Retinal pigment epithelial cell (primary cell): ENCODE results near the gene ROBO1.

Experiments used
- DNase-seq: peaks from one replicate; pipeline ENCODE4 v3.0.0-alpha.2; 2010; ENCODE audit warnings: low read depth
- H3K4me3 ChIP-seq: 2 replicates; pipeline ENCODE4 v1.5.1; 2011; ENCODE audit warnings: mild to moderate bottlenecking, low read length, control low read depth, moderate library complexity
- CTCF ChIP-seq: conservative IDR thresholded peaks from 2 replicates; pipeline ENCODE4 v1.5.1; 2011; ENCODE audit warnings: low read depth, low read length, control low read depth, inconsistent platforms

ROBO1 gene

GRCh38 chr3:79453600-79453999, 314.2 kb downstream of the ROBO1 start:
- DNase-seq: no peak
- TF ChIP-seq CTCF: no peak
- H3K4me3 ChIP-seq: no peak overlapping the region

DNA sequence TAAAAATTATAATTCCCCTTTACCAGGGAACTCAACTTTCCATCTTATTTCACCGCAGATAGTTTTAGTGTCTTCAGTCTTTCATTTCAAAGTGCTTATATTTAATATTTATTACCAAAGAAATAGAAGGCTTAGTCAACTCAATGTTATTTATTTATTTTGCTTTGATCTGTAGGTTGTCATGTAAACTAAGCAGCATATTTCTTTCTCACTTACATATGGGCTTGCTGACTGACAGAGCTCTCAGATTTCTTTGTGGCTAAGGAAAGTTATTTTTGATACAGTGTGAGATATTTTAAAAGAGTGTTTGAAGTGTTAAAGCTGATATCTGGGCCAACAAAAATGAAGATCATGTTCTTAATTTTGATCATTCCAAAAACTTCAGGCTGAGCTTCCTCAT, 331.4 kb downstream of the ROBO1 start:
- DNase-seq: no peak
- no peak overlapping the region for H3K4me3 ChIP-seq
- TF ChIP-seq CTCF: no peak

DNA sequence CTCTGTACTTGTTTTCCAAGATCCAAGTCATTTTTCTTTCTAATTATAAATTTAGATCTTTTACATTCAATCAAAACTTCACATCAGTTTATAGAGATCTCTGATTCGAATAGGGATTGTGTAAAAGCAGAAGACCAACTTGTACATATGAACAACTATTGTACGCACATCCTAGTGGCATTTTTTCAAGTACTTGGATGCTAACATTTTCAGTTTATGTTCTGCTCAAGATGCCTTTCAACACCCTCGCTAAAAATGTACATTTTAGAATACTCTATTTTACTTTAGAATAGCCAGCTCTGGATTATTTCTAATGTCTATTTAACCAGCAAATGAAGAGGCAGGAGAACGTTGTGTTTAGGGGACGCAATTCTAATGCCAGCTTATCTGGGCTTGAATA, 340.7 kb downstream of the ROBO1 start:
- no peak overlapping the region for H3K4me3 ChIP-seq
- TF ChIP-seq CTCF: no peak
- DNase-seq: no peak

GRCh38 chr3:79424811-79425210, 343.0 kb downstream of the ROBO1 start:
- DNase-seq: no peak
- no peak for TF ChIP-seq CTCF
- H3K4me3 ChIP-seq: no peak overlapping the region

DNA sequence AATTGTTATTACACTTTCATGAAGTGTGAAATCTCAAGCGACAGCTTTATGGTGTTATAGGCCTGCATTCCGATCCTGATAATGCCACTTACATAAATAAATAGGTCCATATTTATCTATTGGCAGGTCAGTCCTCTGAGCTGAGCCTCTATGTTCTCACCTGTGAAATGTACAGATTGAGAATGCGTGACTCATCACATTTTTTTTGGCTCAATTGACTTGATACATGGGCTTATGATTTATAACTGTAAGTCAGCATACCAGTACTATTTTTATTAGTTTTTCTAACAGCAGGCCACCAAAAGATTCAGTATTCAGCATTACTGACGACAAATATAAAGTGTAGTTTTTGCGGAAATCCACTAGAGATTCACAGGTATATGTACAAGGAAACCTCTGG, 344.4 kb downstream of the ROBO1 start:
- DNase-seq: no peak
- no peak for TF ChIP-seq CTCF
- no peak overlapping the region for H3K4me3 ChIP-seq

- no peak for DNase-seq
- H3K4me3 ChIP-seq: no peak overlapping the region
- TF ChIP-seq CTCF: no peak
Observed at GRCh38 chr3:79421273-79421672, 346.5 kb downstream of the ROBO1 start.

DNA sequence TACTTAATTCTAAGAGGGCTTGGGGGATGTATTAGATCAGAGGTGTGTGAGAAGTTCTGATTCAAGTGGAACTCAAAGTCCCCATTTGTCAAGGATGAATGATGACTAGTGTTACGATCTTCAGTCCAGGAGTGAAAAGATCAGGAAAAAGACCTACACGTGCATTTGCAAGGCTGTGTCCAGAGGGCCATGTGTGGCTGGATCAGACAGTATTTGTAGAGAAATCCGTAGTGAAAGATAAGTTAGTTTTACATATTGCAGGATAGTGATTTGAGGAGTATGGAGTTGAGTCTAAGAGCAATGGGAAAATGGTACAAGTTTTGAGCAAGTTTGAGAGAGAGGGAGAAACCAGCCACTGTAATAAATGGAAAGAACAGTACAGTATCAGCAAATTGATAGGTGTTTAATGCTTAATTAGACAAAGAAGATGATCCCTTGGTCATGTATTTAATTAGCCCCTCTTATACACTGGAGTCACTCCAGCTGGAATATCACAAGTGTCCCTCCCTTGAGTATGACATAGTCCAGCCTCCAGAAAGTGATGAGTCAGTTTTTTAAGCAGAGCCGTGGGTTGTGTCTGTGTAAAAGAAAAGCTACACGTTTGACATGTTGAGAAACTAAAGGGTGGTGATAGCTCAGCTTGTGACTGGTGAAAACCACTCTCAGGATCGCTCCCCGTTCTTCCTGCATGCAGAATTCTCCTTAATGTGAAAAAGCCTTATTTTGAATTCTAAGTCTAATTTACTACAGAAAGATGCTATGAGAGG, 348.8 kb downstream of the ROBO1 start:
- DNase-seq: no peak
- no peak overlapping the region for H3K4me3 ChIP-seq
- no peak for TF ChIP-seq CTCF
